ENCODE measurements around the gene SLPI.

- TF ChIP-seq CTCF (IDR thresholded peaks at IDR 0.05): no peak
- no peak for TF ChIP-seq POLR2A (IDR thresholded peaks at IDR 0.05)
These were observed 16.2 kb downstream of the SLPI start for GRCh38 chr20:45238139-45238538.
